SJSA1 (cell line): ENCODE measurements around the gene PITPNB. TPM values are rescaled to one million over a fixed set of nuclear protein-coding genes. Genes with fewer than 3 reads are reported as not detected.

Source experiments
- total RNA-seq: library from RNA; depleted of rRNA; stranded (reverse); fragments of >200 nt; shearing (Covaris generic); gene quantifications from 2 replicates; pipeline ENCODE4 v1.2.3, GENCODE V29; 2014; rRNA removed

PITPNB gene
- total RNA-seq, 1 experiment from 2014 or later, result 28.3 TPM

Other genes starting within 250 kb of the PITPNB start
- gene MN1, start 117.5 kb downstream of the PITPNB start, total RNA-seq, result 3.9 and 4.5 TPM in 2 replicates